Cardiac muscle cell (in vitro differentiated cells and primary cell): Measurements from ENCODE around the gene DIPK1A. TPM values are rescaled to one million over a fixed set of nuclear protein-coding genes. Genes with fewer than 3 reads are reported as not detected.

Experiments
- DNase-seq, 2 donors: peaks; one replicate each; pipeline versions ENCODE4 v3.0.0 to v3.0.0-alpha.2; 2010 to 2017; ENCODE audit warnings: low read depth in 1 of 2, low spot score in 1 of 2
- H3K27ac ChIP-seq: fragments of 200-600 bp; sonication (generic); 2 replicates; pipeline ENCODE4 v1.5.1; 2016
- H3K27me3 ChIP-seq: fragments of 200-600 bp; sonication (generic); 2 replicates; pipeline ENCODE4 v1.6.0; 2016; ENCODE audit warnings: control low read depth
- H3K36me3 ChIP-seq: fragments of 200-600 bp; sonication (generic); 2 replicates; pipeline ENCODE4 v1.5.1; 2016; ENCODE audit warnings: control low read depth
- H3K4me1 ChIP-seq: fragments of 200-600 bp; sonication (generic); 2 replicates; pipeline ENCODE4 v1.8.1; 2017; ENCODE audit warnings: low read depth, mild to moderate bottlenecking, mixed run types
- H3K4me3 ChIP-seq: fragments of 200-600 bp; sonication (generic); 2 replicates; pipeline ENCODE4 v1.5.1; 2016; ENCODE audit warnings: mild to moderate bottlenecking
- H3K9me3 ChIP-seq: fragments of 200-600 bp; sonication (generic); 2 replicates; pipeline ENCODE4 v1.5.1; 2017; ENCODE audit warnings: low read depth, mild to moderate bottlenecking, control low read depth
- CTCF ChIP-seq: IDR thresholded peaks from 2 replicates; pipeline ENCODE4 v1.5.1; 2012; ENCODE audit warnings: low read depth, mild to moderate bottlenecking, low read length
- polyA plus RNA-seq: library from polyadenylated mRNA; unstranded; fragments of >200 nt; fragmentation: Nextera tagmentation; extraction: Ambion mirVana; gene quantifications from 2 replicates; pipeline ENCODE4 v1.2.1, GENCODE V29; 2016
- total RNA-seq: library from RNA; depleted of rRNA; stranded (reverse); fragments of >200 nt; gene quantifications from 2 replicates; pipeline ENCODE4 v1.2.3, GENCODE V29; 2016

Gene DIPK1A
- total and polyA plus RNA-seq, 2 experiments from 2014 or later = 7.7 to 16.6 TPM

- Histone ChIP-seq H3K9me3 (no peaks in the 10 kb centered on the region), H3K36me3 (no peaks in the 10 kb centered on the region), H3K27me3 (no peaks in the 10 kb centered on the region), H3K4me3 (no peak overlapping the region), H3K4me1 (no peaks in the 10 kb centered on the region), H3K27ac (no peak overlapping the region)
- no peak for TF ChIP-seq CTCF
- peak in 1 of 2 donors; percentile 60 for DNase-seq
Observed at GRCh38 chr1:92909321-92909720, 51.9 kb downstream of the DIPK1A start.

- TF ChIP-seq CTCF = no peak
- Histone ChIP-seq H3K4me1 (no peaks in the 10 kb centered on the region), H3K27ac (no peak overlapping the region), H3K4me3 (no peak overlapping the region), H3K36me3 (no peaks in the 10 kb centered on the region), H3K27me3 (no peaks in the 10 kb centered on the region), H3K9me3 (no peaks in the 10 kb centered on the region)
- DNase-seq = no peak
Observed at GRCh38 chr1:92907949-92908684, 53.1 kb downstream of the DIPK1A start.

- DNase-seq = no peak
- no peak overlapping the region for H3K27ac ChIP-seq
Observed at GRCh38 chr1:92903765-92904164, 57.5 kb downstream of the DIPK1A start.

GRCh38 chr1:92902406-92902744 is 58.9 kb downstream of the DIPK1A start:
- Histone ChIP-seq H3K36me3 (no peaks in the 10 kb centered on the region), H3K27ac (no peak overlapping the region), H3K27me3 (no peaks in the 10 kb centered on the region), H3K4me1 (no peaks in the 10 kb centered on the region), H3K4me3 (no peak overlapping the region), H3K9me3 (no peaks in the 10 kb centered on the region)
- no peak for TF ChIP-seq CTCF
- DNase-seq = no peak

More at GRCh38 chr1:92903765-92904164, 57.5 kb downstream of the DIPK1A start:
- H3K4me1 ChIP-seq = no peaks in the 10 kb centered on the region
- no peak overlapping the region for H3K4me3 ChIP-seq
- no peaks in the 10 kb centered on the region for H3K27me3 ChIP-seq
- no peak for TF ChIP-seq CTCF
- no peaks in the 10 kb centered on the region for H3K36me3 ChIP-seq
- H3K9me3 ChIP-seq = no peaks in the 10 kb centered on the region

GRCh38 chr1:92901699-92902405 is 59.4 kb downstream of the DIPK1A start:
- no peaks in the 10 kb centered on the region for H3K27me3 ChIP-seq
- H3K4me3 ChIP-seq = no peak overlapping the region
- DNase-seq = no peak
- H3K27ac ChIP-seq = no peak overlapping the region
- H3K9me3 ChIP-seq = no peaks in the 10 kb centered on the region
- no peaks in the 10 kb centered on the region for H3K4me1 ChIP-seq
- no peaks in the 10 kb centered on the region for H3K36me3 ChIP-seq
- no peak for TF ChIP-seq CTCF
